ENCODE data around the gene CGRRF1.

DNA sequence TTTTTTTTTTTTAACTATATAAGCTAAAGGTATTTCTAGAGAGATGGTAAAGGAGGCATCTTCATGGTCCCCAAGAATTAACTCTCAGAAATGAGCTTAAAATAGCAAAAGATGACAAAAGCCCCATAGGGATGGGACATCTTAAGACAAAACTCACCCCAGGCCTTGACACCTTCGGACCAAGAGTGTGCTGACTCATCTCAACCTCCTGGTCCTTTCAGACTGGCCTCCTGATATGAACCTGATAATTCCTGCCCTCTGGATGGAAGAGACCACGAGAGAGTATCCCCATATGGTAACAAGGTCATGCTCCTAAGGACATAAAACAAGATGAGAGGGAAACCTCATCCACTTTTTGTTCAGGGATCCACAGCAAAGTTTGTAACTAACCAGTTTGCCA, 12.5 kb upstream of the CGRRF1 start:
- TF ChIP-seq, protein P1, sequence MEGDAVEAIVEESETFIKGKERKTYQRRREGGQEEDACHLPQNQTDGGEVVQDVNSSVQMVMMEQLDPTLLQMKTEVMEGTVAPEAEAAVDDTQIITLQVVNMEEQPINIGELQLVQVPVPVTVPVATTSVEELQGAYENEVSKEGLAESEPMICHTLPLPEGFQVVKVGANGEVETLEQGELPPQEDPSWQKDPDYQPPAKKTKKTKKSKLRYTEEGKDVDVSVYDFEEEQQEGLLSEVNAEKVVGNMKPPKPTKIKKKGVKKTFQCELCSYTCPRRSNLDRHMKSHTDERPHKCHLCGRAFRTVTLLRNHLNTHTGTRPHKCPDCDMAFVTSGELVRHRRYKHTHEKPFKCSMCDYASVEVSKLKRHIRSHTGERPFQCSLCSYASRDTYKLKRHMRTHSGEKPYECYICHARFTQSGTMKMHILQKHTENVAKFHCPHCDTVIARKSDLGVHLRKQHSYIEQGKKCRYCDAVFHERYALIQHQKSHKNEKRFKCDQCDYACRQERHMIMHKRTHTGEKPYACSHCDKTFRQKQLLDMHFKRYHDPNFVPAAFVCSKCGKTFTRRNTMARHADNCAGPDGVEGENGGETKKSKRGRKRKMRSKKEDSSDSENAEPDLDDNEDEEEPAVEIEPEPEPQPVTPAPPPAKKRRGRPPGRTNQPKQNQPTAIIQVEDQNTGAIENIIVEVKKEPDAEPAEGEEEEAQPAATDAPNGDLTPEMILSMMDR (conservative IDR thresholded peaks at IDR 0.05; ENCODE audit: low read depth, low read length) = no peak
- no peak for TF ChIP-seq EZH2 (IDR thresholded peaks at IDR 0.05; ENCODE audit: borderline replicate concordance, low read depth, low read length, poor library complexity, severe bottlenecking)

Measured in A673 (cell line).